LNCaP clone FGC (cell line): Measurements from ENCODE around the gene DERL2.

Experiments
- DNase-seq: peaks from one replicate; pipeline ENCODE4 v3.0.0-alpha.2; 2011; ENCODE audit warnings: low read depth
- H3K4me3 ChIP-seq: 2 replicates; pipeline ENCODE4 v1.5.1; 2011; ENCODE audit warnings: mild to moderate bottlenecking, low read depth, low read length, control low read depth
- TF ChIP-seq, protein P1 (sequence below): IDR thresholded peaks from 2 replicates; pipeline ENCODE4 v1.5.1; 2012; ENCODE audit warnings: mild to moderate bottlenecking; ENCODE audit not compliant: control insufficient read depth, insufficient read depth; ENCODE audit errors: extremely low read depth

DERL2 gene

DNA sequence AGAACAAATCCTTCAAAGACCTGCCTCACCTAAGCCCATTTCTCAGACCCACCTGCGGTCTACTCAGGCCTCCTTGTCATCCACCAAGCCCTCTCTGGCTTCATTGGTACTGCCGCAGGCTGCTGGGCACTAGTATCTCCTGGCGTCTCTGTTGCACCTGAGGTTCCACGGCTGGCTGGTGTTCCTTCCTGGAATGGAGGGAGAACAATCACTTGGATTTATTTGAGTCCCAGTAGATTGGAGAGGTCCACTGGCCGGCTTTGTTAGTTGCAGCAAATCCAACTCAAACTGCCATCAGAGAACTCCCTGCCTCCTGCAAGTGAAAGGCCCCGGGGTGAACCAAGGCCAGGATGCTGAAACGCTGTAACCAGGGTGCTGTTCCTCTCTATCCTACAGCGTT, 15.7 kb upstream of the DERL2 start:
- TF ChIP-seq, protein P1, sequence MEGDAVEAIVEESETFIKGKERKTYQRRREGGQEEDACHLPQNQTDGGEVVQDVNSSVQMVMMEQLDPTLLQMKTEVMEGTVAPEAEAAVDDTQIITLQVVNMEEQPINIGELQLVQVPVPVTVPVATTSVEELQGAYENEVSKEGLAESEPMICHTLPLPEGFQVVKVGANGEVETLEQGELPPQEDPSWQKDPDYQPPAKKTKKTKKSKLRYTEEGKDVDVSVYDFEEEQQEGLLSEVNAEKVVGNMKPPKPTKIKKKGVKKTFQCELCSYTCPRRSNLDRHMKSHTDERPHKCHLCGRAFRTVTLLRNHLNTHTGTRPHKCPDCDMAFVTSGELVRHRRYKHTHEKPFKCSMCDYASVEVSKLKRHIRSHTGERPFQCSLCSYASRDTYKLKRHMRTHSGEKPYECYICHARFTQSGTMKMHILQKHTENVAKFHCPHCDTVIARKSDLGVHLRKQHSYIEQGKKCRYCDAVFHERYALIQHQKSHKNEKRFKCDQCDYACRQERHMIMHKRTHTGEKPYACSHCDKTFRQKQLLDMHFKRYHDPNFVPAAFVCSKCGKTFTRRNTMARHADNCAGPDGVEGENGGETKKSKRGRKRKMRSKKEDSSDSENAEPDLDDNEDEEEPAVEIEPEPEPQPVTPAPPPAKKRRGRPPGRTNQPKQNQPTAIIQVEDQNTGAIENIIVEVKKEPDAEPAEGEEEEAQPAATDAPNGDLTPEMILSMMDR: no peak

DNA sequence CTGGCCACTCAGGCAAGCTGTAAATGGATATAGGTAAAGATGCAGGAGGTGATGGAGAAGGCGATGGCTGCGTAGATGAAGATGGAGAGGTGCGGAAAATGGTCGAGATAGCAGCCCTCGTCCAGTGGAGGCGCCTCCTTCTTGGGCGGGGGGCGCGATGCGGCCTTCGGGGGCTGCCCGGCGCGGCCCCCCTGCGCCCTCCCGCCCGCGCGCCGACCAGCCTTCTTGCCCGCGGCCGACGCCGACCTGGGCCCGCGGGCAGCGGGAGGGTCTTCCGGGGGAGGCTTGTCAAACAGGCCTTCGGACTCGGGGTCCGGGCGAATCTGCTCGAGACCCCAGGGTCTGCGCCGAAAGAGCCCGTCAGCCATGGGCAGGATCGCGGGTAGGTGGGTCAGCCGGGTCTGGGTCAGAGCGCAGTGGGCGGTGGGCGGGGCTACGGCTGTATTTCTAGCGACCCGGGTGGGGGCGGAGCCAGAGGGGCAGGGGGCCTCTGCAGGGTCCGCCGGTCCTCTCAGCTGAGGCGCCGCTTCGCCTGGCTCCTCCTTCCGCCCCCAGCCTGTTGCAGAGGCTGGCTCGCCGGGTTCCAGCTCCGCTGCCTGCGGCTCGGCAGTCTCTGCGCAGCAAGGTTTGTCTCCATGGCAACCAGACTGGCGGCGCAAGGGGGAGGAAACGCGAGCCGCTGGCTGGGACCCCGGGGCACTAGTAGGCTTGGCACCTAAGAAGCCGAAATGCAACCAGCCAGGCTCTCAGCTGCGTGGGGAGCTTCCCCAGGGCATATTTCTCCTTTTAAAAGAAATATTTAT, 14.8 kb upstream of the DERL2 start:
- DNase-seq: no peak
- TF ChIP-seq, protein P1: no peak
- peak overlapping the region; percentile 40 for H3K4me3 ChIP-seq

More for the DNA sequence above, 15.7 kb upstream of the DERL2 start:
- no peak for DNase-seq
- no peak overlapping the region for H3K4me3 ChIP-seq

GRCh38 chr17:5500247-5500588, 14.2 kb upstream of the DERL2 start:
- no peak overlapping the region for H3K4me3 ChIP-seq
- TF ChIP-seq, protein P1: no peak
- no peak for DNase-seq

DNA sequence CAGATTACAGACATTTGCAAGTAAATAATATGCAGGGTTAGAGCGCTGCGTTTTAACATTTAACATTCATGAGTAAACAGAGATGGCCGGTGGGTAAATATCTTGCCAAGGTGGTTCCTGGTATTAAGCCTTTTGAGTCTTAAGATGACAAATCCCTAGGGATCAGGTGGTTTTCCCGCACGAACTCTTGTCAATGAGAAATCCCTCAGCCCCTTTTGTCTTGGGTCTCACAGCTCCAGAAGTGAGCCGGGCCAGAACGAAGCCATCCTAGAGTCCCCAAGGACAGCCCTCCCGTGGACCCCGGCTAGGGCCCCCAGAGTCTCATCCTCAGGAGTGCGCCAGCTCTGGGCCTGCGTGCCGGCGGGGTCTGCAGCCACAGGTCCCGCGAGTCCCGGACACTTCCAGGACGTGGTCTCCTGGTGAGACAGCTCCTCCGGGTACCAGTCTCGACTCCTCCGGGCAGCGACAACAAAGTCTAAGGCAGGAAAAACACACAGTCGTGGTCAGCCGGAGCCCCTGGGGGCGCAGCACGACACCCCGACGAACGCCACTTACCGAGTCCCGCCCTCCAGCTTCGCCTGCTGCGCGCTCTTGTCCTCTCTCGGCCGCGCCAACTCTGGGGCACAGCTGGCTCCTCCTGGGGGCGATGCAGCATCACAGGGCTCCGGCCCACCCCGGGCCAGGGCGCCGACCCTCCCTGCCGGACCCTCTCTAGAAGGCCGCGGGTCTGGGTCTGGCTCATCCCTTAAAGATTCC, 13.7 kb upstream of the DERL2 start:
- no peak overlapping the region for H3K4me3 ChIP-seq
- no peak for DNase-seq
- TF ChIP-seq, protein P1: no peak

- no peak overlapping the region for H3K4me3 ChIP-seq
- TF ChIP-seq, protein P1: no peak
- no peak for DNase-seq
Observed at GRCh38 chr17:5492970-5493369, 7.0 kb upstream of the DERL2 start.

DNA sequence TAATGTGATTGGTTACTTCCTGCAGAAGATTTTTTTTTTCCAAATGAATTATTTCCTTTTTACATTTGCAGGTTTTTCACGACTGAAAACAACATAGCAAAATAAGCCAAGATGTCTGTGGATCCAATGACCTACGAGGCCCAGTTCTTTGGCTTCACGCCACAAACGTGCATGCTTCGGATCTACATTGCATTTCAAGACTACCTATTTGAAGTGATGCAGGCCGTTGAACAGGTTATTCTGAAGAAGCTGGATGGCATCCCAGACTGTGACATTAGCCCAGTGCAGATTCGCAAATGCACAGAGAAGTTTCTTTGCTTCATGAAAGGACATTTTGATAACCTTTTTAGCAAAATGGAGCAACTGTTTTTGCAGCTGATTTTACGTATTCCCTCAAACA, 2.8 kb upstream of the DERL2 start:
- TF ChIP-seq, protein P1: no peak
- peak; percentile 65 for DNase-seq
- no peak overlapping the region for H3K4me3 ChIP-seq
